GM12864 (cell line): Measurements from ENCODE around the gene KIAA1217.
A peak's percentile ranks its signal among the peaks of the same experiment; 100 is the strongest.

Experiments
- DNase-seq: peaks from one replicate; pipeline ENCODE4 v3.0.0-alpha.2; 2011; ENCODE audit warnings: low read depth
- H3K4me3 ChIP-seq: 2 replicates; pipeline ENCODE4 v1.5.1; 2011; ENCODE audit warnings: mild to moderate bottlenecking, low read depth, low read length, control low read depth
- TF ChIP-seq, protein P1 (sequence below): IDR thresholded peaks from 2 replicates; pipeline ENCODE4 v1.5.1; 2011; ENCODE audit warnings: low read depth, mild to moderate bottlenecking, moderate library complexity, low read length, control low read depth, inconsistent platforms; ENCODE audit errors: missing control alignments

The KIAA1217 gene

DNA sequence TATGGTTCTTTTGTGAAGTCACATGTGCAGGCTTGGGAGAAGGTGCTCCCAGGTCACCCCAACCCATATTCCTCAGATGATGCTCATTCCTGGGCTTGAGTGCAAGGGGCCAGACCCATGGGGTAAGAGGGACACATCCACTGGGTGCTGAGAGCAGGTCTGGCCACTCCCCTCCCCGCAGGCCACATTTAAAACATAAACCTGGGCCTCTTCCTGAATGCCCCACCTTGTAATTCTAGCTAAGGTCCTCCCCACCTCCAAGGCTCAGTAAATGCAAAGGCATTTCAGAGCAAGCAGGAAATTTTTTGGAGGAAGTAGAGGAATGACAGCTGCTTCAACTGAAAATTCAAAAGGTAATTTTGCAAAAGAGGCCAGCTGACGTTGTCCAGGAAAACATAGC, 342.2 kb downstream of the KIAA1217 start:
- DNase-seq = no peak
- TF ChIP-seq, protein P1, sequence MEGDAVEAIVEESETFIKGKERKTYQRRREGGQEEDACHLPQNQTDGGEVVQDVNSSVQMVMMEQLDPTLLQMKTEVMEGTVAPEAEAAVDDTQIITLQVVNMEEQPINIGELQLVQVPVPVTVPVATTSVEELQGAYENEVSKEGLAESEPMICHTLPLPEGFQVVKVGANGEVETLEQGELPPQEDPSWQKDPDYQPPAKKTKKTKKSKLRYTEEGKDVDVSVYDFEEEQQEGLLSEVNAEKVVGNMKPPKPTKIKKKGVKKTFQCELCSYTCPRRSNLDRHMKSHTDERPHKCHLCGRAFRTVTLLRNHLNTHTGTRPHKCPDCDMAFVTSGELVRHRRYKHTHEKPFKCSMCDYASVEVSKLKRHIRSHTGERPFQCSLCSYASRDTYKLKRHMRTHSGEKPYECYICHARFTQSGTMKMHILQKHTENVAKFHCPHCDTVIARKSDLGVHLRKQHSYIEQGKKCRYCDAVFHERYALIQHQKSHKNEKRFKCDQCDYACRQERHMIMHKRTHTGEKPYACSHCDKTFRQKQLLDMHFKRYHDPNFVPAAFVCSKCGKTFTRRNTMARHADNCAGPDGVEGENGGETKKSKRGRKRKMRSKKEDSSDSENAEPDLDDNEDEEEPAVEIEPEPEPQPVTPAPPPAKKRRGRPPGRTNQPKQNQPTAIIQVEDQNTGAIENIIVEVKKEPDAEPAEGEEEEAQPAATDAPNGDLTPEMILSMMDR = no peak

GRCh38 chr10:24552346-24553016, 343.5 kb downstream of the KIAA1217 start:
- TF ChIP-seq, protein P1 = peak; percentile 60
- DNase-seq = no peak
- no peak overlapping the region for H3K4me3 ChIP-seq

More for the DNA sequence above, 342.2 kb downstream of the KIAA1217 start:
- no peak overlapping the region for H3K4me3 ChIP-seq

- DNase-seq = no peak
- TF ChIP-seq, protein P1 = no peak
- no peak overlapping the region for H3K4me3 ChIP-seq
Measured at GRCh38 chr10:24553051-24553612, 344.2 kb downstream of the KIAA1217 start.

GRCh38 chr10:24554036-24554435, 345.1 kb downstream of the KIAA1217 start:
- TF ChIP-seq, protein P1 = no peak
- no peak overlapping the region for H3K4me3 ChIP-seq
- no peak for DNase-seq

GRCh38 chr10:24556126-24556749, 347.3 kb downstream of the KIAA1217 start:
- H3K4me3 ChIP-seq = no peak overlapping the region
- TF ChIP-seq, protein P1 = no peak
- DNase-seq = no peak

DNA sequence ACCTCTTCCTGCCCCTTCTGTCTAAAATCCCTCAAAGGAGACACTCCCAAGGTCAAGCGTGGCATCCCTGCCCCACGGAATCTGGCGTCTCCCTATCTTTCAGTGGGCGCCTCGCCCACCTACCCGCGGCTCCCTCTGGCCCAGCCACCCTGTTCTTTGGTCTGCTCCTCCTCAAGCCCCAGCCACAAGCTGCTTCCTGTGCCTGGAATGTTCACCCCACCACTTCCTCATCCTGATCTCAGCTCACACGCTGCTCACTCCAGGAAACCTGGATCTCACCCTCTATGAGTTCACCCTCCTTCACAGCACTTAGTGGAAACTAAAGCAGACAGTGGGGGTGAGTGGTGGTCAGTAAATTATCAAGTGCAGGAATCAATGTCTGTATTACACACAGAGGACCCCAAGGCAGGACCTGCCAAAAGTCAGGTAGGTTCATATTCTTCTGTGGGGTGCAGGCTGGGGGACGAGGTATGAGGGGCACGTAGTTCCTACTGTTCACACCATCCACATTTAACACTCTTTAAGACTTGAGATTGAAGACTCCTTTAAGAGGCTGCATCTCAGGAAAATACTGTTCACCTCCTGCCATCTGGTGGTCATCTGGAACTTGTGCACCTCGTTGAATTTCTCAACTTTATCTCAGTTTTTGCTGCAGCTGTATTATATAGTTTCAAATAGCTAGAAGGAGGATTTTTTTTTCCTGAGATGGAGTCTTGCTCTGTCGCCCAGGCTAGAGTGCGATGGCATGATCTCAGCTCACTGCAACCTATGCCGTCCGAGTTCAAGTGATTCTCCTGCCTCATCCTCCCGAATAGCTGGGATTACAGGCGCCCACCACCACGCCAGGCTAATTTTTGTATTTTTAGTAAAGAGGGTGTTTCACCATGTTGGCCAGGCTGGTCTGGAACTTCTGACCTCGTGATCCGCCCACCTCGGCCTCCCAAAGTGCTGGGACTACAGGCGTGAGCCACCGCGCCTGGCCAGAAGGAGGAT, 348.1 kb downstream of the KIAA1217 start:
- TF ChIP-seq, protein P1 = peak; percentile 69
- H3K4me3 ChIP-seq = no peak overlapping the region
- peak; percentile 34 for DNase-seq
